Epidermal melanocyte (primary cell): ENCODE results near the gene ITPK1.

Source experiments
- DNase-seq: peaks from one replicate; pipeline ENCODE4 v3.0.0; 2011; ENCODE audit warnings: low spot score; ENCODE audit not compliant: insufficient read length

Gene ITPK1

DNA sequence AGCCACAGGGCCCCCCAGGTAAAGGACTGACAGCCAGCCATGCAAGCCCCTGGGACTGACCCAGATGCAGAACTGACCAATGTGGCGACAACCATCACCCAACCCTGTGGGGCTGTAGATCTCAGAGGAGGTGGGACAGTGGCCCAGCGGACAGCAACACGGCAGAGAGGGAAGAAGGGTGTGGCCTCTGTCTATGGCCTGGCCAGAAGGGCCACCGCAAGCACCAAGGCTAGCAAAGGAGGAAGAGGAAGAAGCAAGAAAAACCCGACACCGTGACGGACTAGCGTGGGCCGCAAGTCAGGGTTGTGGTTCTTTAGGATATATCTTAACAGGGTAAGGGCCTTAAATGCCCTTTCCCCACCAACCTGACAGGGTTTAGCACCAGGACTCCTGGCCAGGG, 71.2 kb downstream of the ITPK1 start:
- no peak for DNase-seq

DNA sequence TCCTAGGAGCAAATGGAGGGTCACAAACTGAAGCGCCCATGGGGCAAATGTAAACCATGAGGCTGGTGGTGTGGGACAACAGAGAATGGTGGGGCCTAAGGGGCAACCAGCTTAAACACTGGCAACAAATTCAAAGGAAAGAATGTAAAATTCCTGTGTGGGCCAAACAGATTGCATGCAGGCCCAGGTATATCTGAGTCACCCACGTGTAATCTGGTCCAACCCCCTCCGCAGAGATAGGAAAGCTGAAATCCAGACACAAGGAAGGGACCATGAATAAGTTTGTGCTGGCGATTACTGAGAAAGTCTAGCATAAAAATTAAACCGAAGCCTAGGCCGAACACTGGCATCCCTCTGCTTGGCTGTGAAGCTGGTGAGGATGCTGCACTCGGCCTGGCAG, 71.6 kb downstream of the ITPK1 start:
- no peak for DNase-seq

DNA sequence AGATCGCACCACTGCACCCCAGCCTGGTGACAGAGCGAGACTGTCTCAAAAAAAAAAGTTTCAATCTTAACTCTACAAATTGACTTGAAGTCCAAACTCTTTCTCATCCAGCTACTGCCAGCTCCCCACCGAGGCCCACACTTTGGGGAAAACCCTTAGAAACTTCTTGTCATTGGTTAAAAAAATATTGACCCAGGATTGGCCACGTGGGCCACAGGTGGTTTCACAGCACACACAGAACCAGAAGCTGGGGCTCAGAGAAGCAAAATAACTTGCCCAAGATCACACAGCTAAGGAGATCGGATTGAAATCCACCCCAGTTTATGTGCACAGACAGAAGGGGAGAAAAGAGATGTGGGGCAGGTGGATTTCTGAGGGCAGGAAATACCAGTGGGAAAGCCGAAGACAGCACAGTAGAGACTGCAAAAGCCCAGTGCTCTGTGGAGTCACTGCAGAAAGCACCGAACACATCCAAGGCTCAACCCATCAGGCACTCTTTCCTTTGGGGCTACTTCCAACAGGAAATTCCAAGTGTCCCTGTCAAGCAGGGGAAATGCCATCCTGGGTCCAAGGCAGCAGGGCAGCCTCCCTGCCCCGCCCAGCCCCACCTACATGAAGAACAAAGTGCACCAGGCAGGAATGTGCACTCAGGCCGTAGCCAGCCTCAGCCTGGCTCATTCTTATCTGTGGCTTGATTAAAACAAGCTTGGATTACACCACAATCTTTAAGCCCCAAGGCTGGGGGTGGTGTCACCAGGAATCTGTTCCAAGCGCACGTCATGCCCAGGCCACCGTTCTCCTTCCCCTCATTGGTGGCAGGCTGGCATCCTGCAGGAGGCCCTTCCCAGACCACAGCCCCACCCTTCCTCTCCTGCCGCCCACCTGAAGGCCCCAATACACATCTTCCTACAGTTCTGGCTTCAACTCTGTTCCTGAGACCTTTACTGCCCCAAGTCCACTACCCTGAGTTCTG, 72.5 kb downstream of the ITPK1 start:
- no peak for DNase-seq

DNA sequence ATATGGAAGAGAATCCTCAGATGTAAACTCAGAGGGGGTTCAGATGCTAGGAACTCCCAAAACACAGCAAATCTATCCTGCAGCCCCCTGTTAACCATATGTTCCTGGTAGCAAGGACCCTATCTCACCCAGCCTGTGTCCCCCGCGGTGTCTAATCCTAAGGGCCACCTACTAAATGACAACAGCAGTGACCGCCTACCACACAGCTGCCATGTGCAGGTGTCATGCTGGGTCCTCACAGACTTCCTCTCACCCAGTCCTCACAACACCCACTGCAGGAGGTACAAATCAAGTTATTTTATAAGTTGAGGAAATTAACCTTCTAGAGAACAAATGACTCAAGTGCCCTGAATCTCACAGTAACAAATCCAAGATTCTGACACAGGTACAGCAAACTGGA, 73.9 kb downstream of the ITPK1 start:
- DNase-seq = no peak

DNA sequence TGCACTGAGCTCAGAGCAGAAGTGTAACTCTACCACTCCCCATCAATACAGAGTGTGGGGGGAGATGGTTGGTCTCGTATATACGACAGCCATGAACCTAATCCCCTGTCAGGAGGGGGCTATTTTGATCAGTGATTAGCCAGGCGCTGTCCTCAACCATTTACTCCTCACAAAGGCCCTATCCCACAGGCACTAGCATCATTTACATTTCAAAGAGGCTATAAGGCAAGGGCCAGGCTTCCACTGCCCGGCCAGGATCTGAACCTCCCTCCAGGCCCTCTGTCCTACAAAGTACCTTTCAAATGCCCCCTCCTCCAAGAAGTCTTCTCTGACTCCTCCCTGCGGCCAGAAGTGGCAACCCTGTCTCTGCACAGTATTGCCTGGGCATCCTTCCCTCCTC, 74.7 kb downstream of the ITPK1 start:
- DNase-seq = no peak

DNA sequence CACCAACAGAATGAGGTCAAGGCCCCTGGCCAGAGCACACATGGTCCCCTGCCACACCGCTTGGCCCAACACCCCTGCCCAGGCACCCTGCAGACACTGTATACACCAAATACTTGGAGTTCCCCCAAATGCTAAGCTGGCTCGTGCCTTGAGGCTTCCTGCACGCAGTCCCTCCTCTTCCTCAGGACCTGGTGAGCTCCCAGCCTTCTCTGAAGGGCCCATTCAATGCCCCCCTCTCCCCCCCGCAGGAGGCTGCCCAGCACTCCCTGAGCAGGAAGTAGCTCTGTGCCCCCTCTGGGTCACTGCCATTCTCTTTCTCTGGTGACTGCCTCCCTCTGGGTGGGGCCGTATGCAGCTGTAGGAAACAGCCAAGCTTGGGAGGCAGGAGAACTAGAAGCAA, 75.3 kb downstream of the ITPK1 start:
- no peak for DNase-seq

DNA sequence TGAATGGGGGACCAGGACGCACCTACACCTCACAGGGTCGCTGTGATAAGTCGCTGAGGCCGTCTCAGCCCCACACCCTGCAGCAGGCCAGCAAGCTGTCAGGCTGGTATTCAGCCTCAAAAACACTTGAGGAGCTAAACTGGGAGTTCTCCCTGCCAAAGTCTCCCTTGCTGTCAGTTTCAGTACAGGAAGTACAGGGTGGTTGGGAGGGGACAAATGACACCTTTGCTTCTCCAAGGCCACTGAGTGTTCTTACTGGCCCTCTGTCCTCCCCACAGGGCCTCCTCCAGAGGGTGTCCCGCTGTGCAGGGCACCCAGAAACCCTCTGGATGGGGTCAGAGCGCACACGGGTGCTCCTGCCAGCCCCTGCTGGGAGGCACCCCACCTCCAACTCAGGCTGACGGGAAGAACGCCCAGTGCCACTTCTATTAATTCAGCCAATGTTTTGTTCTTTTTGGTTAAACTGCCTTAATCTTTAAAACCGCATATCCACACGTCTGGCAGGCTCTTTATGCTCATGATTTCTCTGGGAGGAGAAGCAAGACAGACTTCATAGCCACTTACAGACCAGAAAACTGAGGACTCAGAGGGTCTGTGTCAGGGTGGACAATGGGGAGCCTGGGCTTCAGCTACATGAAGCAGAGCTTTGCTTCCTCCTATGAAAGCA, 75.9 kb downstream of the ITPK1 start:
- no peak for DNase-seq

DNA sequence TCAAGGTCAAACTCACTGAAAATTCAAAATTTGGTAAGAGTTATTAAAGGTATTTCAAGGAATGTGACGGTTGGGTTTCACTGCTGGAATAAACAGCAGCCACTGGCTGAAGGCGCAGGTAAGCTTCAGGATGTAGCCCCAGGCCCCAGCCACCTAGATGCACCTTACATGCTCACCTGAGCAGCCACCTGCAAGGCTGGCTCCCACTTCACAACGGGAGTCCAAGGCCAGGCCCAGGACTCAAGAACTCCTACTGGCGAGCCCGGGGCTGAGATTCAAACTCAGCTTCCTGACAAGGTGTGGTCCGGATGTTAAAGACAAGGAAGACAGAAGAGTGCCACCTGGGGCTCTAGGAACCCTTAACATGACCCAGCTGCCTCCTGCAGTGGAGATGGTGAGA, 78.4 kb downstream of the ITPK1 start:
- DNase-seq = no peak

DNA sequence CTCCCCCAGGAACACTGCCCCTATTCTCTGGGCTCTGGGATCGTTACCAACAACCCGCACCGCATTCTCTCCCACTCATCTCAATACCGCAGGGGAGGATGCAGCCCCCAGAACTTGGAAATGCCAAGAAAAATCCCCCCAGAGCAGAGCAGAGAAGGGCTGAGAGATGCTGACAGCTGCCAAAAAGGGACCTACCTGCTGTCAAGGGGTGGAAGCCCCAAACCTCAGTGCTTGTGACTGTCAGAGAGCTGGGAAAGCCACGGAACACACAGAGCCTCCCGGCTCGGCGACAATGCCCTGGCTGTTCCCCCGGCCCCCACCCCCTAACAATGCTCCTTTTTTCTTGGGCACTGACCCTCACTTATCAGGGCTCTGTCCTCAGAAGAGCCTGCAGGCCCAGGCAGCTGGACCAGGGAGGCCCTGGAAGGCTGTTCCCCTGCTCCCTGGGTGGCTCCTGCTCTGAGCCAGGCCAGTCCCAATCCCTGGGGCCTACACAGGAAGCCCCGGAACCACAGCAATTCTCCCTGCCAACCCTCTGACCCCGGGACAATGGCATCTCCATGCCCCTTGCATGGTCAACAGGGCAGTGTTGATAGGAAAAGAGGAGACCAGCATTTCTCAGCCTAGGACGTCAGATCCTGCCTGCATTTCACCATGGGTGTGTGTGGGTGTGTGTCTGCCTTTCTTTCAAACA, 78.9 kb downstream of the ITPK1 start:
- peak; percentile 62 for DNase-seq

DNA sequence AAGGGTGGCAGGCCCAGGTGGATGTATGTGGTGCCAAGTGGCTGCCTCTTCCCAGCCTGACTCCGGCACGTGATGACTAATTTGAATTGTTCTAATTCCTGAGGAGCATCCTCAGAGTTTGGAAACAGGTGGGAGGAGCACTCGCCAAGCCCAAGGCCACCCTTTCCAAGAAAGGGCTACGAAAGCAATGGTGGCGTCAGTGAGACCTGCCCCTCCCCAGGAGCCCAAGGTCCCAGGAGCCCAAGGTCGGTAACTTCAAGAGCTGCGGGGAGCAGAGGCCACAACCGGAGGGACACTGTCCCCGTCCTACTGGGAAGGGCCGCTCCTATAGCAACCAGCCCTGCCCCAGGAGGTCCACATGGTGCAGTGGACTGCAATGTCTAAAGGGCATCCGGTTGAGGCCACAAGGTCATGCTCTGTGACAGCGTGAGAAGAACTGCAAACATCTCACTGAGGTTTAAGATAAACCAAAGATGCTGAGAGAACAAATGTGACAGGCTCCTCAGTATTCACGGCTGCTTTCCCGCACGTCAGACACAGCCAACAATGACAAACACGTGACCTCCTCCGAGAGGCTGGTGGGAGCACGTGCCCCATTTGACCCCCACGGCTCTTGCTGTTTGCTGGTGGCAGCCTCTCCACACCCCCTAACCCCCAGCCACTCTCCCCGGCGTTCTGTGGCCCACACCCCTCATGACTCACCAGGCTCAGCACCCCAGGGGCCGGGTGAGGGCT, 79.6 kb downstream of the ITPK1 start:
- DNase-seq = peak; percentile 53

DNA sequence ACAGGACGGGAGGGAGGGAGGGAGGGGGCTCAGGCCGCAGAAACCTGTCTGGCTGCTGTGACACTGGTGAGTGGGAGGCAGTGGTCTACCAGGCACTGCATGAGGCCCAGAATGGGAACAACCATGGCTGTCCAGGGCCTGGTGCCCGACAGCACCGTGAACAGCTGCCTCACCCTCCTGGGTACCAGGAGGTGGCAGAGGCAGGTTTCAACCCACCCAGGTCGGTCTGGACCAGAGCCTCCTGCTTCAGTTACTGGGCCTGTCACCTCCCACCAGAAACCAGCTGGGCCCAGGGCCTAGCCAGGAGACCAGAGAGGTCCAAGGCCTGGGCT, 80.2 kb downstream of the ITPK1 start:
- no peak for DNase-seq

DNA sequence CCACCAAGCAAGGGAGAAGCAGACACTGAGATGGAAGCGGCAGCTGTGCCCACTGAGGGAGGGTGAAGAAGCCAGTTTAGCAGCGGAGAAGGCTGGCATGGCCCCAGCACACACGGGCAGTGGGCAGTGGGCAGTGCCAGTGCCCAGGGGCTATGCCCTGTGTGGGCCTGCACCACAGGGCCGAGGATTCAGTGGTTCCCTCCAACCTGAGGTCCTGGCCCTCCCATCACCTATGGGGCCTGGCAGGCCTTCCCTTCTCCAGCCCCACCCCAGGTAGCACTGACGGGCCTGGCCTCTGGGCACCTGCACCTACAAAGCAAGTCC, 81.1 kb downstream of the ITPK1 start:
- no peak for DNase-seq

DNA sequence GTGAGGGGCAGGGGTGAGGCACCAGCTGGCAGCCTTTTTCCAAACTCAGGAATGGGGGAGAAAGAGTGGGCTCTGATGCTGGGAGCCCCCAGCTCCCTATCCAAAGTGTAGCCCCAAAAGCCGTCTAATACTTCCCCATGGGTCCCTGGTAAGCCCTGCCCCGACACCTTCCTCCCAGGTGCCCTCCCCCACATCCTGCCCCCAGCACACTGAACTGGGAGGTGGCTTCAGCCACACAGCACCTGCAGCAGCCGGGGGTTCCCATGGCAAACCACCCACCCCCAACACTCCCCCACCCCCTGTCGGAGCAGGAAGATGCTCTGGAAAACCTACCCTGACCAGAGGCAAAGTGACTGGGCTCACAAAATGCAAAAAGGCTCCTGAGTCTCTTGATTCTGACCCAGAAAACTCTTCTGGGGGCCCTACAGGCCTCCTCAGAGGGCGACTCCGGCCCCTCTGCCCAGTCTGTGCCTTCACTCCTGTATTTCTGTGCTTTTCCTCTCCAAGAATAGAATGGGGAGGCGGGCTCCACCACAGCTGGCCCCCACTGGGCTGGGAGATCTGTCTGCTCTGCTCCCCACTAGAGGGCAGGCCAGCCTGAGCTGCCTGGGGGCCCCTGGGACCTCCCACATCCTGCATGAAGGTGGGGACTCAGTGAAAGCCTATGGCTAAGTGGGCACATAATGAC, 81.6 kb downstream of the ITPK1 start:
- DNase-seq = no peak

DNA sequence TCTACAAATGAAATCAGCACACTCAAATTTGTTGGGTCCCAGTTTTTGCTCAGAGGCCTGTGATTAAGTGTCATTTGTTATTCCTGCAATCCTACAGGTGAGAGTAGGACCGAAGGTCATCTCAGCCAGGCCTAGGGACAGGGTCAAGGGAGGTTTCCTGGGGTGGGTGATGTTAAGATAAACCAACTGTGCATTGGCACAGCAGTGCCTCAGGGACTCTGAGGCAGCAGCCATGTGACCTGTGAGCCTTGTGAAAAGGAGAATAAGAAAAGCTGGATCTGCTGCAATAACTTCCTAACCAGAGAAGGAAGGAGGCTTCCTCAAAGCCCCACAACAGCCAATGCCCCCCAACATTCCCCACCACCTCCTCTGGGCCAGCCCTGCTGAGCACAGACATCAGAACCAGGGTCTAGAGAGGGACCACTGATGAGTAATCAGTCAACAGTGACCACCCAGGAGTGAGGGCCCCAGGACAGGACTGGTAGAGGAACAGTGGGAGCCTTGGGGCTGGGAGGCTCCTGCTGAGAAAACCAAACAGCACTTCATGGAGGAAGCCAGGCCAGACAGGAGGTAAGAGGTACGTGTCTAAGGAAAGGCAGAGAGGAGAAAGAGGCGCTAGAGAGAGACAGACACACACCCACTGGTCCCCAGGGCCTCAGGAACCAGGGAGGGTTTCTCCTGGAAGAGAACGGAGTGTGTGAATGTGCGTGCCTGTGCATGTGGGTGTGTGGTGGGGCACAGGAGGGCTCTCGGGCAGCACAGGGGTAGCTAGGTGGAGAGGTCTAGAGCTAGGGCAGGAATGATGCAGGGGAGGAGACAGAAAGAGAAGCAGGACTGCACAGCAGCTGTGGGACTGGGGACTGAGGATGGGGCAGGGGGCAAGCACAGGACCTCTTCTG, 82.4 kb downstream of the ITPK1 start:
- DNase-seq = no peak

DNA sequence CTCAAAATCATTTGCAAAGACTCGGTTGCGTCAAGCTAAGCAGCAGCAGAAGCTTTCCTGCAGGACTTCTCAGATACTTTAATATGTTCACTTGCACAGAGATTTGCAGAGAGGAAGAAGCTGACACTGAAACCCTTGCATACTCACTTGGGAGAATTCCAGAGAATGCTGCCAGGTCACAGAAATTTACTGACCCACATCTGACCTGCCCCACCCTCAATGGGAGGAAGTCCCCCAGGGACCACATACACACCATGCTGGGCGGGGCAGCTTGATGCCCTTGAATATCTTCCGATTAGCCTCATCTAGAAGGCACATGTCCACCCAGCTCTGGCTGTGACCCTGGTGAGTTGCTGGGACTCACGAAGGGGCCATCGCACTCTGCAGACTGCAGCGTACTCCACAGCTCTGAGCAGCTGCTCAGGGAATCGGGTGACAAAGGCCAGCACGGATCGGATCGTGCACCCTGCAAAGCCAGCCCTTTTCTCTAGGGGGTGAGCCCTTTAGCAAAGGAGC, 83.2 kb downstream of the ITPK1 start:
- DNase-seq = no peak

DNA sequence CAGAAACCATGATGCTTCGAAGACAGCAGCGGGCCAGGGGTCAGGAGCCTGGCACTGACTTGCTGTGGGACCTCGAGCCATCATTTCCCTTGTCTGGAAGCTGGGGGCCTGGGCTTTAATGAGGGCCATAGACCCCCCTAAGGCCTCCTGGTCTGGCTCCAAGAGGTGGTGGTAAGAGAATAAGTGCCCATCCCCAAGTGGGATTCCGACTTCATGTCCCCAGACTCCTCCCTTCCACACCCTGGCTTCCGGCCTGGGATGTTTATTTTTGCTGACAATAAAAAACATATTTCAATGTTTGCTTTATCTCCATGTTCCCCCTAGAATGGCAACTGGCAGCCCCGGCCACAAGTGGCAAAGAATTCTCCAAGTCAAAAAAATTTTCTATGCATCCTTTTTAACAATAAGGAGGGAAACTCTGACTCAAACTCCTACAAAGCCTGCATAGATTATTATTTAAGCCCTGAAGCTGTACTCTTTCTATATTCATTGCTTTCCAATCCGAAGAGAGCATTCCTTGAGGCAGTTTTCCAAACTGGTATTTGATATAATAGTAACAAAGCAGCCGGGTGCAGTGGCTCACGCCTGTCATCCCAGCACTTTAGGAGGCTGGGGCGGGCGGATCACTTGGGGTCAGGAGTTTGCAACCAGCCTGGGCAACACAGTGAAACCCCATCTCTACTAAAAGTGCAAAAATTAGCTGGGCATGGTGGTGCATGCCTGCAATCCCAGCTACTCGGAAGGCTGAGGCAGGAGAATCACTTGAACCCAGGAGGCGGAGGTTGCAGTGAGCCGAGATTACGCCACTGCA, 84.0 kb downstream of the ITPK1 start:
- DNase-seq = peak; percentile 78

DNA sequence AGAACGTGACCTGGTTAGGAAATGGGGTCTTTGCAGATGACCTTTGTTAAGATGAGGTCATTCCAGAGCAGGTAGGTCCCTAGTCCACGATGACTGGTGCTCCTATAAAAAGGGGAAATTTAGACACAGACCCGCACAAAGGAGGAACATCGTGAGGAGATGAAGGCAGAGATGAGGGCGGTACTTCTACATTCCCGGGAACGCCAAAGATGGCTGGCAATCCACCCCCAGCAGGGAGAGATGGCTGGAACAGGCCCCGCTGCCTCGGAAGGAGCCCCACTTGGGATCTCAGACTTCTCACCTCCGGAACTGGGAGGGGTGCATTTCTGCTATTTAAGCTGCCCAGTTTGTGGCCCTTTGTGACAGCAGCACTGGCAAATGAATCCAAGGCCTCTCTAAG, 85.0 kb downstream of the ITPK1 start:
- DNase-seq = no peak

DNA sequence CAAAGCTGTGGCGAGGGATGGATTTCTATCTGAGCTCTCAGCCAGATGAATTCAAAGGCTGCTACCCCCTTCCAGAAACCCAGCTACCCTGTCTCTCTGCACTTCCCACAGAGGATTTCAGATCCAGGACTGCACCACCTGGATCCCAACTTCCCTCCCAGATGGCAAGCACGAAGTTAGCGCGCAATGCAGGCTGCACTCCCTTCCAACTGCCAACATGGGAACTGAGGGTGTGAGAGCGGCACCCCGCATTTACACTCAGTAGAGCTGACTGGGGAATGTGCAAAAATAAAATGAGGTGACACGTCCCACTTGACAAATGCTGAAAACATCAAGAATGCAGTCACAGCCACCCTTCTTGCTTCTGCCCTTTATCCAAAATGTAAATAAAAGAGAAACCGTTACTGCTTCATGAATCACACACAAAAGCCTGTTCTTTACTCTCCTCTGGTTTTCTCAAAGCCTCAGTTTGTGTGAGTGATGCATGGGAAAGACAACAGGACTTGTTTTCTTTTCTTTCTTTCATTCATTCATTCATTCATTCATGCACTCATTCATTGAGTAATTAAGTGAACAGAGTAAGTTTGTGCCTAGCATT, 85.7 kb downstream of the ITPK1 start:
- DNase-seq = no peak

DNA sequence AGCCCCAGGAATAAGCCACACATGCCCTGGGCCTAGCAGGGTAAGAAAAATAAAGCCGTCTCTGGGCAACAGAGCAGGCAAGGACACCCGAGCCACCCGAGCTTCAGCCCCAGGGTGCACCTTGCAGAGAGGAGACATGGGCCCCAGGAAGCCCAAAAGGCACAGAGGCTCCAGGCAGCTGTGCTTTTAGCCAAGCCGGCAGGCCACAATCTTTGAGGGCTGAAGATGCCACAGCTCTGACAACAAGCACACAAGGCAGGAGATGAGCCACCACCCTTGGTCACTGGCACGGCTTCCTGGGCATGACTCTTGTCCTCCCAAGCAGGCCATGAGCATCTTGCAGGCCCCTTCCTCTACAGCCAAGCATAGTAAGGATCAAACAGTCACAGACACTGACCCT, 86.3 kb downstream of the ITPK1 start:
- no peak for DNase-seq
